Glutamatergic neuron (in vitro differentiated cells): ENCODE data around the gene FUT6. TPM values are rescaled to one million over a fixed set of nuclear protein-coding genes. Genes with fewer than 3 reads are reported as not detected.

Experiments used
- DNase-seq: peaks from one replicate; pipeline ENCODE4 v3.0.0; 2022
- H3K27ac Mint-ChIP-seq: one replicate; pipeline ENCODE4 v1.8.0; 2020; ENCODE audit warnings: mild to moderate bottlenecking, mixed read lengths, inconsistent platforms; ENCODE audit not compliant: unreplicated experiment
- H3K27me3 Mint-ChIP-seq: one replicate; pipeline ENCODE4 v1.8.0; 2020; ENCODE audit warnings: mild to moderate bottlenecking, moderate library complexity, mixed read lengths, inconsistent platforms; ENCODE audit not compliant: unreplicated experiment
- H3K36me3 Mint-ChIP-seq: one replicate; pipeline ENCODE4 v1.8.0; 2020; ENCODE audit warnings: mild to moderate bottlenecking, mixed read lengths, inconsistent platforms; ENCODE audit not compliant: unreplicated experiment
- H3K4me1 Mint-ChIP-seq: one replicate; pipeline ENCODE4 v1.8.0; 2020; ENCODE audit warnings: mild to moderate bottlenecking, low read depth, mixed read lengths, inconsistent platforms; ENCODE audit not compliant: unreplicated experiment
- H3K4me3 Mint-ChIP-seq: one replicate; pipeline ENCODE4 v1.8.0; 2020; ENCODE audit warnings: mild to moderate bottlenecking, mixed read lengths, inconsistent platforms; ENCODE audit not compliant: unreplicated experiment
- H3K9me3 Mint-ChIP-seq: one replicate; pipeline ENCODE4 v1.8.0; 2020; ENCODE audit warnings: mild to moderate bottlenecking, moderate library complexity, mixed read lengths, inconsistent platforms; ENCODE audit not compliant: unreplicated experiment
- CTCF ChIP-seq: fragments of 200-600 bp; sonication (generic); IDR thresholded peaks from one replicate; pipeline ENCODE4 v1.5.0; 2021; ENCODE audit not compliant: partially characterized antibody, unreplicated experiment
- total RNA-seq: library from RNA; stranded (reverse); fragmentation: NEBNext Ultra II Directional; extraction: Animal tissue kit (Norgen Biotek cat#: 25700); gene quantifications from one replicate; pipeline ENCODE4 v1.2.1, GENCODE V29; 2021; ENCODE audit not compliant: unreplicated experiment

FUT6 gene
- total RNA-seq, 1 donor from 2014 or later: not detected

- H3K36me3 Mint-ChIP-seq: no peaks in the 10 kb centered on the region
- no peaks in the 10 kb centered on the region for H3K4me1 Mint-ChIP-seq
- no peak overlapping the region for H3K4me3 Mint-ChIP-seq
- TF ChIP-seq CTCF: no peak
- H3K27ac Mint-ChIP-seq: no peak overlapping the region
- peaks cover 8% of the 10 kb centered on the region for H3K9me3 Mint-ChIP-seq
- peaks cover 10% of the 10 kb centered on the region for H3K27me3 Mint-ChIP-seq
- DNase-seq: no peak
Measured at GRCh38 chr19:5832061-5832460, 7.4 kb downstream of the FUT6 start.

GRCh38 chr19:5831159-5831558 is 8.3 kb downstream of the FUT6 start:
- Mint-ChIP-seq H3K36me3 (no peaks in the 10 kb centered on the region), H3K4me3 (no peak overlapping the region), H3K27ac (no peak overlapping the region), H3K4me1 (no peaks in the 10 kb centered on the region), H3K9me3 (peaks cover 8% of the 10 kb centered on the region), H3K27me3 (peaks cover 10% of the 10 kb centered on the region)
- no peak for DNase-seq
- TF ChIP-seq CTCF: no peak

DNA sequence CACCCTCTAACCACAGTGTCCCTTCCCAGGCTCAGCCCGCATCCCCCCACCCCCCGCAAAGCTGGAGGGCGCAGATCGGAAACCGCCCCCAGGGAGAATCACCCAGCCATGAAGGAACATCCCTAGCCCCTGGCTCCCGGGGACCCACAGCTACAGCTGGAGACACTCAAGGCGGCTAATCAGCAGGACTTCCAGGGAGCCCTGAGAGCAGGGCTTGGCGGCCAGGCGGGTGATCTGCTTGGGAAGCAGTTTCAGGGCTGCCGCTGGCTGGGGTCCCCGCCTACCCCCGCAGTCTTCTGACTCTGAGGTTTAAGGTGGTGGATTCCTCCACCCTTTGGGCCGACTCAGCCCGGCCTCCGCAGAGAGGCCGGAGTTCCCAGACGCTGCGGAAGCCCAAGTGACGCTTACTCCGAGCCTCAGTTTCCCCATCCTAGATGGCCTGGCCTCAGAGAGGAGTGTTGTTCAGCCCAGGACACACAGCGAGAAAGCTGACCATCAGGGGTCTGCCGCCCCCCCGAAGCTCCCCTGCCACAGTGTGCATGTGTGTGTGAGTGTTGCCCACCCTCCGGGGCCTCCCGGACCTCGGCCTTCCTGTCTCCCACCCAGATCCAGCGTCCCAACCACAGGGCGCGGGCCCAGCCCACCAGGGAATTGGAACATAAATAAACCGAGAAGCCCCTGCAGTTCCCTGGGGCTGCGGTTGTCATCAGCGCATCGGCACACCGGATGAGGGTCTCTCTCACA is 9.8 kb downstream of the FUT6 start:
- DNase-seq: no peak
- H3K36me3 Mint-ChIP-seq: no peaks in the 10 kb centered on the region
- peak overlapping the region; percentile 3 for H3K27ac Mint-ChIP-seq
- no peak for TF ChIP-seq CTCF
- H3K9me3 Mint-ChIP-seq: peaks cover 8% of the 10 kb centered on the region
- H3K4me1 Mint-ChIP-seq: no peaks in the 10 kb centered on the region
- peak overlapping the region; percentile 35 for H3K4me3 Mint-ChIP-seq
- peaks cover 10% of the 10 kb centered on the region for H3K27me3 Mint-ChIP-seq

DNA sequence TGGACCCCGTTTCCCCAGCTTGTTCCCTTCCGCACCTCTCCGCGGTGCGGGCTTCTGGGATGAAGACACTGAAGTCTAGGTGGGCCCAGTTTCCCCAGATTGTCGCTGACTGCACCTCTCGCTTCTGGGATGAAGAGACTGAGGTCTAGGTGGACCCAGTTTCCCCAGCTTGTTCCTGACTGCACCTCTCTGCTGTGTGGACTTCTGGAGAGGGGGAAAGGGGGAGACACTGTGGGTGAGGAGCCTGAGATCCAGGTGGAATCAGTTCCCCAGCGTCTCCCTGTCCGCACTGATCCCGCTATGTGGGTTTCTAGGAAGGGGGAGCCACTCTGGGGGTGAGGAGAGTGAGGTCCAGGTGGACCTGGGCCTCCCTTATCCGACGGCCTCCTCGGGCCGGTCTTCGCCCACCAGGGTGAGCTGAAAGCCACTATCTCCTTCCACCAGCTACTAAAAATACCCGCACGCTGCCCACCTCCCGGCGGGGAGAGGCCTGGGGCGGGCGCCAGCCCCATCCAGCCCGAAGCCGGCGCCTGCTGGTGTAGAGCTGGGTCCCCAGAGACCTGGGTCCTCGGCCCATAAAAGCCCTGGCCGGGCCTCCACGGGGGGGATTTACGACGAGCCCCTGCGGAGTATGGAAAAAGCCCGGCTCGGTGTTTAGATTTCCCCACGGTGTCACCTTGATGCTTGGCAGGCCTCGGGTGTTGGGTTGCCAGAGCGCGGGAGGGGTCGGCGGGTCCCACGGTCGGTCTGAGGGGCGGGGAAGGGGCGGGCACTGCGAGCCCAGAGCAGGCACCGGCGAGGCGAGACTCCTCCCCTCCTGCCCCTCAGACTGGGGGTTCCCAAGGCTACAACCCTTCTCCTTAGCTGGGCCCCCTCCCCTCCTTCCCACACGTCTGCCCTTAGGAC is 10.6 kb downstream of the FUT6 start:
- TF ChIP-seq CTCF: no peak
- H3K9me3 Mint-ChIP-seq: peaks cover 8% of the 10 kb centered on the region
- H3K27ac Mint-ChIP-seq: peak overlapping the region; percentile 94
- DNase-seq: peak; percentile 62
- no peaks in the 10 kb centered on the region for H3K4me1 Mint-ChIP-seq
- no peaks in the 10 kb centered on the region for H3K36me3 Mint-ChIP-seq
- peaks cover 10% of the 10 kb centered on the region for H3K27me3 Mint-ChIP-seq
- H3K4me3 Mint-ChIP-seq: peak overlapping the region; percentile 87
